ENCODE data around the gene FBXW12. TPM values are rescaled to one million over a fixed set of nuclear protein-coding genes. Genes with fewer than 3 reads are reported as not detected.

The FBXW12 gene
- total RNA-seq, 1 experiment from 2014 or later = not detected

- ChIA-PET RAD21 (ENCODE audit: low non-redundant PET in 1 of 2, low total read pairs in 2 of 2, uncharacterized antibody in 2 of 2, unreplicated experiment in 2 of 2) (no interaction called here), POLR2A (no interaction called here), CTCF (interaction anchor here (0.7 kb wide), 1 partner anchor 17 kb away, joined by 3 read pairs; no protein-coding TSS in a partner anchor)
- Histone ChIP-seq H3K27ac (ENCODE audit: low read depth, low read length) (no peak overlapping the region), H3K4me3 (replicated peaks in 1 of 2; ENCODE audit: low read depth in 1 of 2, low read length in 2 of 2) (no peak overlapping the region), H3K9me3 (ENCODE audit: control insufficient read depth in 1 of 2, insufficient read depth in 1 of 2, low read depth in 1 of 2, low read length in 2 of 2) (no peaks in the 10 kb centered on the region), H2AFZ (ENCODE audit: low read depth, low read length, poor library complexity, severe bottlenecking) (no peak overlapping the region), H3K36me3 (ENCODE audit: control insufficient read depth in 1 of 2, insufficient read depth in 2 of 2, low read length in 2 of 2) (no peaks in the 10 kb centered on the region; a peak in 1 of 4 replicates), H3K9me2 (ENCODE audit: insufficient read depth) (no peaks in the 10 kb centered on the region), H3K27me3 (ENCODE audit: insufficient read depth, low read length) (no peaks in the 10 kb centered on the region), H3K4me2 (ENCODE audit: low read length) (no peak overlapping the region), H4K20me1 (ENCODE audit: insufficient read depth) (no peaks in the 10 kb centered on the region), H3K4me1 (ENCODE audit: control insufficient read depth in 1 of 2, insufficient read depth in 2 of 2, low read length in 2 of 2) (no peaks in the 10 kb centered on the region), H3K79me2 (ENCODE audit: insufficient read depth, low read length) (no peaks in the 10 kb centered on the region), H3K9ac (ENCODE audit: low read length) (no peak overlapping the region)
- TF ChIP-seq CEBPB (IDR thresholded peaks at IDR 0.05; ENCODE audit: low read depth) = no peak
- DNase-seq (ENCODE audit: low read depth, low spot score) (no peak), ATAC-seq (no peak)
- intact Hi-C loops (cut with micrococcal nuclease) = no loop called here
- BruUV-seq (replicated peaks) = no TSS peak
Observed at GRCh38 chr3:48419597-48419996, 47.6 kb downstream of the FBXW12 start.

- H3K9me3 ChIP-seq (ENCODE audit: control insufficient read depth in 1 of 2, insufficient read depth in 1 of 2, low read depth in 1 of 2, low read length in 2 of 2) = no peaks in the 10 kb centered on the region
- H3K9me2 ChIP-seq (ENCODE audit: insufficient read depth) = no peaks in the 10 kb centered on the region
- no peaks in the 10 kb centered on the region; a peak in 1 of 4 replicates for H3K36me3 ChIP-seq (ENCODE audit: control insufficient read depth in 1 of 2, insufficient read depth in 2 of 2, low read length in 2 of 2)
- CTCF ChIA-PET = interaction anchor here (0.7 kb wide), 1 partner anchor 20 kb away, joined by 3 read pairs; no protein-coding TSS in a partner anchor
- ATAC-seq (no peak), DNase-seq (ENCODE audit: low read depth, low spot score) (no peak)
- no peaks in the 10 kb centered on the region for H3K27me3 ChIP-seq (ENCODE audit: insufficient read depth, low read length)
- BruUV-seq (replicated peaks) = no TSS peak
- H3K4me3 ChIP-seq (replicated peaks in 1 of 2; ENCODE audit: low read depth in 1 of 2, low read length in 2 of 2) = no peak overlapping the region
- POLR2A ChIA-PET = no interaction called here
- no peaks in the 10 kb centered on the region for H4K20me1 ChIP-seq (ENCODE audit: insufficient read depth)
- H3K79me2 ChIP-seq (ENCODE audit: insufficient read depth, low read length) = no peaks in the 10 kb centered on the region
- no peak overlapping the region for H2AFZ ChIP-seq (ENCODE audit: low read depth, low read length, poor library complexity, severe bottlenecking)
- H3K27ac ChIP-seq (ENCODE audit: low read depth, low read length) = no peak overlapping the region
- H3K9ac ChIP-seq (ENCODE audit: low read length) = no peak overlapping the region
- intact Hi-C loops (cut with micrococcal nuclease) = no loop called here
- TF ChIP-seq MAX (IDR thresholded peaks at IDR 0.05) (no peak), CTCF (IDR thresholded peaks at IDR 0.05 in 2 of 3, conservative IDR thresholded peaks at IDR 0.05 in 1 of 3; ENCODE audit: borderline replicate concordance in 1 of 3, insufficient read depth in 1 of 3, low read depth in 2 of 3, low read length in 2 of 3) (no peak), JUND (IDR thresholded peaks at IDR 0.05) (no peak), POLR2AphosphoS5 (IDR thresholded peaks at IDR 0.05; ENCODE audit: low read depth, low read length) (no peak), TCF7L2 (IDR thresholded peaks at IDR 0.05; ENCODE audit: borderline replicate concordance, extremely low read depth, insufficient read depth, insufficient read length) (no peak), SP1 (IDR thresholded peaks at IDR 0.05; ENCODE audit: low read depth) (no peak), SRF (IDR thresholded peaks at IDR 0.05; ENCODE audit: low read depth) (no peak), EGR1 (IDR thresholded peaks at IDR 0.05; ENCODE audit: low read depth) (no peak), POLR2A (IDR thresholded peaks at IDR 0.05; ENCODE audit: borderline replicate concordance, extremely low read depth, insufficient read depth, insufficient read length) (no peak)
- H3K4me1 ChIP-seq (ENCODE audit: control insufficient read depth in 1 of 2, insufficient read depth in 2 of 2, low read length in 2 of 2) = no peaks in the 10 kb centered on the region
- no peak overlapping the region for H3K4me2 ChIP-seq (ENCODE audit: low read length)
- RAD21 ChIA-PET (ENCODE audit: low non-redundant PET in 1 of 2, low total read pairs in 2 of 2, uncharacterized antibody in 2 of 2, unreplicated experiment in 2 of 2) = no interaction called here
Observed at GRCh38 chr3:48420561-48420960, 48.5 kb downstream of the FBXW12 start.

All from HCT116 (cell line).